Smooth muscle cell (in vitro differentiated cells): ENCODE measurements around the gene PMM2. TPM values are rescaled to one million over a fixed set of nuclear protein-coding genes. Genes with fewer than 3 reads are reported as not detected.
"Not testable (repeated sequence)": the region's sequence is repeated elsewhere in the genome, so short reads cannot be mapped to it uniquely, and the experiment has no call there.

ENCODE experiments used
- DNase-seq: peaks from one replicate; lab custom pipeline; 2025; ENCODE audit not compliant: unreplicated experiment; lab: John Stamatoyannopoulos, UW
- H2AFZ ChIP-seq: fragments of 200-600 bp; sonication (generic); 2 replicates; pipeline ENCODE4 v1.6.0; 2016; ENCODE audit warnings: antibody characterized with exemption, low read depth, mild to moderate bottlenecking
- H3F3A ChIP-seq: fragments of 200-600 bp; sonication (generic); 2 replicates; pipeline ENCODE4 v1.6.0; 2017; ENCODE audit warnings: antibody characterized with exemption, low read depth
- H3K27ac ChIP-seq: fragments of 200-600 bp; sonication (generic); 2 replicates; pipeline ENCODE4 v1.5.1; 2016; ENCODE audit warnings: low read depth, mild to moderate bottlenecking
- H3K27me3 ChIP-seq: fragments of 200-600 bp; sonication (generic); 2 replicates; pipeline ENCODE4 v1.6.1; 2016; ENCODE audit warnings: low read depth, mild to moderate bottlenecking
- H3K36me3 ChIP-seq: fragments of 200-600 bp; sonication (generic); 2 replicates; pipeline ENCODE4 v1.5.1; 2016; ENCODE audit warnings: low read depth
- H3K4me1 ChIP-seq: fragments of 200-600 bp; sonication (generic); 2 replicates; pipeline ENCODE4 v1.5.1; 2016; ENCODE audit warnings: low read depth
- H3K4me2 ChIP-seq: fragments of 200-600 bp; sonication (generic); 2 replicates; pipeline ENCODE4 v1.6.0; 2016; ENCODE audit warnings: mild to moderate bottlenecking
- H3K4me3 ChIP-seq: fragments of 200-600 bp; sonication (generic); 2 replicates; pipeline ENCODE4 v1.5.1; 2016; ENCODE audit warnings: mild to moderate bottlenecking
- H3K79me2 ChIP-seq: fragments of 200-600 bp; sonication (generic); 2 replicates; pipeline ENCODE4 v1.6.0; 2016; ENCODE audit warnings: low read depth, mild to moderate bottlenecking
- H3K9ac ChIP-seq: fragments of 200-600 bp; sonication (generic); 2 replicates; pipeline ENCODE4 v1.6.0; 2016; ENCODE audit warnings: low read depth
- H3K9me3 ChIP-seq: fragments of 200-600 bp; sonication (generic); replicated peaks from 2 replicates; pipeline ENCODE4 v1.5.1; 2016; ENCODE audit warnings: low read depth
- H4K20me1 ChIP-seq: fragments of 200-600 bp; sonication (generic); 2 replicates; pipeline ENCODE4 v1.6.0; 2016; ENCODE audit warnings: low read depth
- WGBS: methylation state at CpG from one replicate; pipeline ENCODE4 v1.1.7; 2016; ENCODE audit warnings: low lambda C conversion rate; 5-methylcytosine and 5-hydroxymethylcytosine counted together
- polyA plus RNA-seq: library from polyadenylated mRNA; unstranded; fragments of >200 nt; fragmentation: Nextera tagmentation; extraction: Ambion mirVana; gene quantifications from 2 replicates; pipeline ENCODE4 v1.2.1, GENCODE V29; 2016
- total RNA-seq: library from RNA; depleted of rRNA; stranded (reverse); fragments of >200 nt; gene quantifications from 2 replicates; pipeline ENCODE4 v1.2.3, GENCODE V29; 2014
- TF ChIP-seq, protein P1 (sequence below): fragments of 200-600 bp; sonication (generic); IDR thresholded peaks from 2 replicates; pipeline ENCODE4 v1.5.1; 2017; ENCODE audit warnings: borderline replicate concordance, mild to moderate bottlenecking, antibody characterized with exemption; ENCODE audit not compliant: insufficient read depth, poor library complexity, severe bottlenecking

PMM2 gene
- total and polyA plus RNA-seq, 2 experiments from 2014 or later: 31.4 to 33.5 TPM

DNA sequence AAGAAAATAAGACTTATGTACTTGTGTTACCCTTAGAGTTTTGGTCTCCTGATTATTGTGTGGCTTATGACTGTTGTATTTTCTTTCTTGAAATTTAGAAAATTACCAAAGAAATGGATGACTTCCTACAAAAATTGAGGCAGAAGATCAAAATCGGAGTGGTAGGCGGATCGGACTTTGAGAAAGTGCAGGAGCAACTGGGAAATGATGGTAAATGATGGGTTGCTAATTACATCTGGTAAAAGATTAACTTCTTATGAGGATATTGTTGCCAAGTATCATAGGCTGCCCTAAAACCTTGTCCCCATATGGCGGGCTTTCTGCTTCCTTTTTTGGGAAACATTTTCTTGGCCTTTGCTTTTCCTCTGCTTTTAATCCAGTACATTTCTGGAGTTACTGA, 4.1 kb downstream of the PMM2 start:
- peaks cover 14% of the 10 kb centered on the region for H3K4me1 ChIP-seq
- no peaks in the 10 kb centered on the region for H3K9me3 ChIP-seq
- no peaks in the 10 kb centered on the region for H3K27me3 ChIP-seq
- peaks cover 75% of the 10 kb centered on the region for H4K20me1 ChIP-seq
- no peaks in the 10 kb centered on the region for H3F3A ChIP-seq
- H2AFZ ChIP-seq: no peak overlapping the region
- TF ChIP-seq, protein P1, sequence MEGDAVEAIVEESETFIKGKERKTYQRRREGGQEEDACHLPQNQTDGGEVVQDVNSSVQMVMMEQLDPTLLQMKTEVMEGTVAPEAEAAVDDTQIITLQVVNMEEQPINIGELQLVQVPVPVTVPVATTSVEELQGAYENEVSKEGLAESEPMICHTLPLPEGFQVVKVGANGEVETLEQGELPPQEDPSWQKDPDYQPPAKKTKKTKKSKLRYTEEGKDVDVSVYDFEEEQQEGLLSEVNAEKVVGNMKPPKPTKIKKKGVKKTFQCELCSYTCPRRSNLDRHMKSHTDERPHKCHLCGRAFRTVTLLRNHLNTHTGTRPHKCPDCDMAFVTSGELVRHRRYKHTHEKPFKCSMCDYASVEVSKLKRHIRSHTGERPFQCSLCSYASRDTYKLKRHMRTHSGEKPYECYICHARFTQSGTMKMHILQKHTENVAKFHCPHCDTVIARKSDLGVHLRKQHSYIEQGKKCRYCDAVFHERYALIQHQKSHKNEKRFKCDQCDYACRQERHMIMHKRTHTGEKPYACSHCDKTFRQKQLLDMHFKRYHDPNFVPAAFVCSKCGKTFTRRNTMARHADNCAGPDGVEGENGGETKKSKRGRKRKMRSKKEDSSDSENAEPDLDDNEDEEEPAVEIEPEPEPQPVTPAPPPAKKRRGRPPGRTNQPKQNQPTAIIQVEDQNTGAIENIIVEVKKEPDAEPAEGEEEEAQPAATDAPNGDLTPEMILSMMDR: no peak
- H3K27ac ChIP-seq: no peak overlapping the region
- H3K36me3 ChIP-seq: peaks cover 19% of the 10 kb centered on the region
- 94% methylated on average over 4 of the region's 4 CpGs for WGBS
- H3K4me2 ChIP-seq: no peak overlapping the region
- no peak overlapping the region for H3K9ac ChIP-seq
- DNase-seq: no peak
- H3K79me2 ChIP-seq: peaks cover 93% of the 10 kb centered on the region
- no peak overlapping the region for H3K4me3 ChIP-seq

DNA sequence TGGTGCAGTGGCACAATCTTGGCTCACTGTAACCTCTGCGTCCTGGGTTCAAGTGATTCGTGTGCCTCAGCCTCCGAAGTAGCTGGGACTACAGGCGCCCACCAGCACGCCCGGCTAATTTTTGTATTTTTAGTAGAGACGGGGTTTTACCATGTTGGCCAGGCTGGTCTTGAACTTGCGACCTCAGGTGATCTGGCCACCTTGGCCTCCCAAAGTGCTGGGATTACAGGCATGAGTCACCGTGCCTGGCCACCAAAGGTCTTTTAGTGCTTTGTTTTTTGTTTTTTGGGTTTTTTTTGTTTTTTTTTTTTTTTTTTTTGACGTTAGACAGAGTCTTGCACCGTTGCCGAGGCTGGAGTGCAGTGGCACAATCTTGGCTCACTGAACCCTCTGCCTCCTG, 6.1 kb downstream of the PMM2 start:
- not testable (repeated sequence) for H3K9ac ChIP-seq, H3K27ac ChIP-seq, H3K27me3 ChIP-seq, H3K4me2 ChIP-seq, H2AFZ ChIP-seq, H3F3A ChIP-seq, H3K4me3 ChIP-seq, H3K9me3 ChIP-seq, DNase-seq, H3K4me1 ChIP-seq
- WGBS: 96% methylated on average over 10 of the region's 12 CpGs
- Histone ChIP-seq H3K36me3 (peaks cover 27% of the 10 kb centered on the region), H4K20me1 (peaks cover 95% of the 10 kb centered on the region), H3K79me2 (peaks cover 88% of the 10 kb centered on the region)

DNA sequence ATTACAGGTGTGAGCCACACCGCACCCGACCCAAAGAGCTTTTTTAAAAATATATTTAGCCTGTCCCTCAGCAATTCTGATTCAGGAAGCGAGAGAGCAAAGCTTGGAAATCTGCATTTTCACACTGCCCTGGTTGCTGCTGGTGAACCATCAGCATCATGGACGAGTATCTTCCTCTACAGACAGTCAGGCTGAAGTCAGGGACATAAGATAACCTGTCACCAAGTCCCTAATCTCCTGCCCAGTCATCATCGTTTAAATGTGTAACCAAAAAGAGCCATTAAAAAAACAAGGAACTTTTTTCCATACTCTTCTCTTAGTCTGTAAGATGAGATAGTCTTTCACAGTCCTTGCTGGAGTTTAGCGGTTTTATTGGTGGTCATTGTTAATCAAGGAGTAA, 6.7 kb downstream of the PMM2 start:
- no peak overlapping the region for H3K4me2 ChIP-seq
- H3F3A ChIP-seq: no peaks in the 10 kb centered on the region
- DNase-seq: no peak
- TF ChIP-seq, protein P1: no peak
- WGBS: 95% methylated on average over 6 of the region's 6 CpGs
- no peaks in the 10 kb centered on the region for H3K27me3 ChIP-seq
- no peak overlapping the region for H3K27ac ChIP-seq
- peaks cover 2% of the 10 kb centered on the region for H3K4me1 ChIP-seq
- no peaks in the 10 kb centered on the region for H3K9me3 ChIP-seq
- no peak overlapping the region for H3K9ac ChIP-seq
- peaks cover 83% of the 10 kb centered on the region for H3K79me2 ChIP-seq
- H4K20me1 ChIP-seq: peaks cover 99% of the 10 kb centered on the region
- H3K4me3 ChIP-seq: no peak overlapping the region
- H3K36me3 ChIP-seq: peaks cover 32% of the 10 kb centered on the region
- H2AFZ ChIP-seq: no peak overlapping the region

DNA sequence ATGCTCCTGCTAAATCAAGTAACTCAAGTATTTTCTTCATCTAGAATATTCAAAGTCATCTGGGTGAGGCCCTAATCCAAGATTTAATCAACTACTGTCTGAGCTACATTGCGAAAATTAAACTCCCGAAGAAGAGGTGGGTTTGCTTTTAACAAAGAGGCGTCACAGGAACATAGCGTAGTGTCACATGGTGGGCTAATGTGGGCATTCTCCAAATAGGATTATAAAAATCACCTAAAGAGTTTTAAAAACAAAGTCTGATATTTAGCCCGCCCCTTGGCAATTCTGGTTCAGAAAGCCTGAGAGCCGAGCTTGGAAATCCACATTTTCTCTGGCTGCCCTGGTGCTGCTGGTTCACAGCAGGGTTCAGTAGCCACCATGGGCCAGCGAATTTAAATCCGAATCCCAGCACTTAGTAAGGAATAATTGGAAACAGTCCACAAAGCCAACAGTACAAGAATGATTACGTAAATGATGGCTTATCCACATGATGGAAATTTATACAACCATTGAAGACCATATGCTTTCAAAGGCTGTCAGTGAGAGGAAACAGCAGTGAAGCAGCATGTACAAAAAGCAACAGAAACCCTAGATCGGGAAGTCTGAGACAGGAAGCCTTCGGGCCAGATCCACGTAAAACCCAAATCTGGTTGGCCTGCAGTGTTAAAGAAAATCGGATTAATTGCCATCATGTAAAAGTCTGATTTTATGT, 8.8 kb downstream of the PMM2 start:
- H3K4me3 ChIP-seq: no peak overlapping the region
- no peak overlapping the region for H3K27ac ChIP-seq
- H3K79me2 ChIP-seq: peaks cover 68% of the 10 kb centered on the region
- H3K4me2 ChIP-seq: no peak overlapping the region
- no peak for DNase-seq
- no peaks in the 10 kb centered on the region for H3K27me3 ChIP-seq
- H3F3A ChIP-seq: no peaks in the 10 kb centered on the region
- H3K9me3 ChIP-seq: no peaks in the 10 kb centered on the region
- H3K36me3 ChIP-seq: peaks cover 43% of the 10 kb centered on the region
- TF ChIP-seq, protein P1: no peak
- H2AFZ ChIP-seq: no peak overlapping the region
- 95% methylated on average over 13 of the region's 13 CpGs for WGBS
- H3K9ac ChIP-seq: no peak overlapping the region
- H4K20me1 ChIP-seq: peaks cover 99% of the 10 kb centered on the region
- no peaks in the 10 kb centered on the region for H3K4me1 ChIP-seq
